Measurements from ENCODE around the gene METTL25B.

The METTL25B gene

GRCh38 chr1:156751451-156751756 is 23.1 kb downstream of the METTL25B start, which contains the start of gene HDGF:
HDGF (minus strand) TSS chr1:156751675; CDS start chr1:156751429, 246 bp downstream.
- peak within 1 kb of the TSS; percentile 88 for H3K27ac ChIP-seq (ENCODE audit: low read depth, low read length)
- H3K9me2 ChIP-seq (replicated peaks; ENCODE audit: insufficient read depth, low read length) = no peaks in the 10 kb centered on the region
- H4K20me1 ChIP-seq (ENCODE audit: low read depth, low read length) = no peaks in the 10 kb centered on the region; the same call in 1 of the 2 replicates
- peak within 1 kb of the TSS; percentile 86 for H3K9ac ChIP-seq (ENCODE audit: low read length)
- H3K9me3 ChIP-seq (ENCODE audit: insufficient read depth, low read length) = no peaks in the 10 kb centered on the region
- H3F3A ChIP-seq (ENCODE audit: insufficient read depth) = peaks cover 26% of the 10 kb centered on the region
- no peaks in the 10 kb centered on the region for H3K36me3 ChIP-seq (ENCODE audit: low read length)
- peak within 1 kb of the TSS; percentile 91 for H3K4me3 ChIP-seq (ENCODE audit: insufficient read depth, low read length, poor library complexity, severe bottlenecking)
- no peak for TF ChIP-seq CTCF (IDR thresholded peaks at IDR 0.05; ENCODE audit: insufficient read depth, low read length, poor library complexity, severe bottlenecking)
- no peak for TF ChIP-seq EZH2phosphoT487 (conservative IDR thresholded peaks at IDR 0.05; ENCODE audit: low read length)
- peaks cover 55% of the 10 kb centered on the region for H3K79me2 ChIP-seq (ENCODE audit: insufficient read depth, low read length)
- peak within 1 kb of the TSS; percentile 84 for H3K4me2 ChIP-seq (ENCODE audit: low read depth, low read length, poor library complexity, severe bottlenecking)
- peak within 1 kb of the TSS; percentile 11 for H2AFZ ChIP-seq (ENCODE audit: low read depth, low read length, severe bottlenecking)
- no peaks in the 10 kb centered on the region for H3K27me3 ChIP-seq (ENCODE audit: low read length)

GRCh38 chr1:156751757-156752481 is 23.6 kb downstream of the METTL25B start:
- TF ChIP-seq CTCF (IDR thresholded peaks at IDR 0.05; ENCODE audit: insufficient read depth, low read length, poor library complexity, severe bottlenecking) (no peak), EZH2phosphoT487 (conservative IDR thresholded peaks at IDR 0.05; ENCODE audit: low read length) (no peak)
- no peaks in the 10 kb centered on the region for H3K36me3 ChIP-seq (ENCODE audit: low read length)
- no peaks in the 10 kb centered on the region; the same call in 1 of the 2 replicates for H4K20me1 ChIP-seq (ENCODE audit: low read depth, low read length)
- H3K27ac ChIP-seq (ENCODE audit: low read depth, low read length) = peak overlapping the region; percentile 70
- H3K9me3 ChIP-seq (ENCODE audit: insufficient read depth, low read length) = no peaks in the 10 kb centered on the region
- no peaks in the 10 kb centered on the region for H3K9me2 ChIP-seq (replicated peaks; ENCODE audit: insufficient read depth, low read length)
- H3K4me2 ChIP-seq (ENCODE audit: low read depth, low read length, poor library complexity, severe bottlenecking) = peak overlapping the region; percentile 84
- peak overlapping the region; percentile 91 for H3K4me3 ChIP-seq (ENCODE audit: insufficient read depth, low read length, poor library complexity, severe bottlenecking)
- H3K9ac ChIP-seq (ENCODE audit: low read length) = peak overlapping the region; percentile 86
- peaks cover 50% of the 10 kb centered on the region for H3K79me2 ChIP-seq (ENCODE audit: insufficient read depth, low read length)
- H2AFZ ChIP-seq (ENCODE audit: low read depth, low read length, severe bottlenecking) = peak overlapping the region; percentile 11
- peaks cover 26% of the 10 kb centered on the region for H3F3A ChIP-seq (ENCODE audit: insufficient read depth)
- no peaks in the 10 kb centered on the region for H3K27me3 ChIP-seq (ENCODE audit: low read length)

- H4K20me1 ChIP-seq (ENCODE audit: low read depth, low read length) = no peaks in the 10 kb centered on the region
- H3K79me2 ChIP-seq (ENCODE audit: insufficient read depth, low read length) = peaks cover 41% of the 10 kb centered on the region
- no peaks in the 10 kb centered on the region for H3K27me3 ChIP-seq (ENCODE audit: low read length)
- TF ChIP-seq EZH2phosphoT487 (conservative IDR thresholded peaks at IDR 0.05; ENCODE audit: low read length) = no peak
- no peak for TF ChIP-seq CTCF (IDR thresholded peaks at IDR 0.05; ENCODE audit: insufficient read depth, low read length, poor library complexity, severe bottlenecking)
- H3K9me2 ChIP-seq (replicated peaks; ENCODE audit: insufficient read depth, low read length) = no peaks in the 10 kb centered on the region
- H3K4me2 ChIP-seq (ENCODE audit: low read depth, low read length, poor library complexity, severe bottlenecking) = peak overlapping the region; percentile 84
- H3K4me3 ChIP-seq (ENCODE audit: insufficient read depth, low read length, poor library complexity, severe bottlenecking) = peak overlapping the region; percentile 79
- H2AFZ ChIP-seq (ENCODE audit: low read depth, low read length, severe bottlenecking) = no peak overlapping the region
- H3K27ac ChIP-seq (ENCODE audit: low read depth, low read length) = peak overlapping the region; percentile 70
- no peaks in the 10 kb centered on the region for H3K36me3 ChIP-seq (ENCODE audit: low read length)
- H3K9me3 ChIP-seq (ENCODE audit: insufficient read depth, low read length) = no peaks in the 10 kb centered on the region
- peaks cover 26% of the 10 kb centered on the region for H3F3A ChIP-seq (ENCODE audit: insufficient read depth)
- peak overlapping the region; percentile 86 for H3K9ac ChIP-seq (ENCODE audit: low read length)
Measured at GRCh38 chr1:156752843-156753482, 24.7 kb downstream of the METTL25B start.

All from SU-DHL-6 (cell line).